Keratinocyte (primary cell): ENCODE data around the gene TUT1. TPM values are rescaled to one million over a fixed set of nuclear protein-coding genes. Genes with fewer than 3 reads are reported as not detected.

Experiments used
- DNase-seq: peaks from one replicate; pipeline ENCODE4 v3.0.0-alpha.2; 2011; ENCODE audit warnings: low read depth, missing footprints, low spot score
- FAIRE-seq: peaks from 2 replicates; lab custom pipeline; 2011; peaks lifted over from hg19 to GRCh38; lab: Jason Lieb, UNC
- H2AFZ ChIP-seq: 2 replicates; pipeline ENCODE4 v1.6.0; 2012; ENCODE audit warnings: low read length, control low read depth, inconsistent platforms; ENCODE audit not compliant: control insufficient read depth
- H3K27ac ChIP-seq: 2 replicates; pipeline ENCODE4 v1.5.1; 2011; ENCODE audit warnings: low read length; ENCODE audit not compliant: control insufficient read depth, insufficient read depth
- H3K27me3 ChIP-seq: 3 replicates; pipeline ENCODE4 v1.6.0; 2011; ENCODE audit warnings: low read length; ENCODE audit not compliant: control insufficient read depth, insufficient read depth; ENCODE audit errors: extremely low read depth
- H3K36me3 ChIP-seq, 2 experiments: 2 replicates in 1 of 2; 3 replicates in 1 of 2; pipeline ENCODE4 v1.5.1; 2011; ENCODE audit warnings: low read length in 2 of 2, mild to moderate bottlenecking in 1 of 2; ENCODE audit not compliant: control insufficient read depth in 2 of 2, insufficient read depth in 2 of 2; ENCODE audit errors: extremely low read depth in 1 of 2
- H3K4me1 ChIP-seq: 3 replicates; pipeline ENCODE4 v1.5.1; 2011; ENCODE audit warnings: low read length; ENCODE audit not compliant: control insufficient read depth, insufficient read depth; ENCODE audit errors: extremely low read depth
- H3K4me2 ChIP-seq: 3 replicates; pipeline ENCODE4 v1.6.0; 2011; ENCODE audit warnings: low read depth, low read length; ENCODE audit not compliant: control insufficient read depth, insufficient read depth; ENCODE audit errors: extremely low read depth
- H3K4me3 ChIP-seq, 3 experiments: fragments of 200-600 bp in 1 of 3; sonication (generic) in 1 of 3; 2 replicates in 2 of 3; 3 replicates in 1 of 3; pipeline ENCODE4 v1.5.1; 2011 to 2016; ENCODE audit warnings: low read length in 3 of 3, mild to moderate bottlenecking in 3 of 3, control low read depth in 2 of 3, inconsistent platforms in 1 of 3, low read depth in 1 of 3, mixed read lengths in 1 of 3, mixed run types in 1 of 3, moderate library complexity in 1 of 3; ENCODE audit not compliant: control insufficient read depth in 2 of 3, insufficient read depth in 2 of 3; ENCODE audit errors: extremely low read depth in 1 of 3
- H3K79me2 ChIP-seq: 2 replicates; pipeline ENCODE4 v1.6.0; 2012; ENCODE audit warnings: low read length; ENCODE audit not compliant: control insufficient read depth, insufficient read depth
- H3K9ac ChIP-seq: 3 replicates; pipeline ENCODE4 v1.6.0; 2011; ENCODE audit warnings: low read length; ENCODE audit not compliant: control insufficient read depth, insufficient read depth; ENCODE audit errors: extremely low read depth
- H3K9me1 ChIP-seq: 3 replicates; pipeline ENCODE4 v1.6.0; 2011; ENCODE audit warnings: low read length; ENCODE audit not compliant: control insufficient read depth, insufficient read depth; ENCODE audit errors: extremely low read depth
- H3K9me3 ChIP-seq: 2 replicates; pipeline ENCODE4 v1.5.1; 2012; ENCODE audit warnings: low read depth, low read length; ENCODE audit not compliant: control insufficient read depth
- H4K20me1 ChIP-seq: 3 replicates; pipeline ENCODE4 v1.6.0; 2011; ENCODE audit warnings: low read length; ENCODE audit not compliant: control insufficient read depth, insufficient read depth; ENCODE audit errors: extremely low read depth
- EZH2 ChIP-seq: IDR thresholded peaks from one replicate; pipeline ENCODE4 v1.6.1; 2012; ENCODE audit warnings: inconsistent platforms, mild to moderate bottlenecking, low read length, moderate library complexity
- dilution Hi-C: fragments of 300-500 bp; cut with MboI; formaldehyde crosslinking; loops from one replicate; pipeline ENCODE4 v1.7.0; 2020; ENCODE audit warnings: low sequenced_read_pairs; ENCODE audit not compliant: extremely low pct_ligation_motif_present
- polyA plus RNA-seq, 5 experiments: library from polyadenylated mRNA; depleted of rRNA in 3 of 5; stranded (reverse) in 3 of 5; stranded (forward) in 1 of 5; unstranded in 1 of 5; fragments of >200 nt; gene quantifications; 1 replicate in 1 of 5; 2 replicates in 3 of 5; 3 replicates in 1 of 5; pipeline versions ENCODE4 v1.2.1 to v1.2.3, GENCODE V29; 2011 to 2012; ENCODE audit warnings: missing spikeins in 2 of 5, low read depth in 1 of 5, low replicate concordance in 1 of 5
- TF ChIP-seq, protein P1 (sequence below), 3 experiments: IDR thresholded peaks in 1 of 3; conservative IDR thresholded peaks in 1 of 3; optimal IDR thresholded peaks in 1 of 3; 2 replicates in 2 of 3; 3 replicates in 1 of 3; pipeline versions ENCODE3 to v1.5.1; 2011; ENCODE audit warnings: low read length in 3 of 3, mild to moderate bottlenecking in 3 of 3, moderate library complexity in 2 of 3, control low read depth in 1 of 3, inconsistent platforms in 1 of 3; ENCODE audit not compliant: insufficient read depth in 2 of 3; ENCODE audit errors: extremely low read depth in 1 of 3

The TUT1 gene
- polyA plus RNA-seq, 1 donor (not counting 4 experiments of a cell fraction or from before 2014, with no cell fraction given): 10.5 TPM

DNA sequence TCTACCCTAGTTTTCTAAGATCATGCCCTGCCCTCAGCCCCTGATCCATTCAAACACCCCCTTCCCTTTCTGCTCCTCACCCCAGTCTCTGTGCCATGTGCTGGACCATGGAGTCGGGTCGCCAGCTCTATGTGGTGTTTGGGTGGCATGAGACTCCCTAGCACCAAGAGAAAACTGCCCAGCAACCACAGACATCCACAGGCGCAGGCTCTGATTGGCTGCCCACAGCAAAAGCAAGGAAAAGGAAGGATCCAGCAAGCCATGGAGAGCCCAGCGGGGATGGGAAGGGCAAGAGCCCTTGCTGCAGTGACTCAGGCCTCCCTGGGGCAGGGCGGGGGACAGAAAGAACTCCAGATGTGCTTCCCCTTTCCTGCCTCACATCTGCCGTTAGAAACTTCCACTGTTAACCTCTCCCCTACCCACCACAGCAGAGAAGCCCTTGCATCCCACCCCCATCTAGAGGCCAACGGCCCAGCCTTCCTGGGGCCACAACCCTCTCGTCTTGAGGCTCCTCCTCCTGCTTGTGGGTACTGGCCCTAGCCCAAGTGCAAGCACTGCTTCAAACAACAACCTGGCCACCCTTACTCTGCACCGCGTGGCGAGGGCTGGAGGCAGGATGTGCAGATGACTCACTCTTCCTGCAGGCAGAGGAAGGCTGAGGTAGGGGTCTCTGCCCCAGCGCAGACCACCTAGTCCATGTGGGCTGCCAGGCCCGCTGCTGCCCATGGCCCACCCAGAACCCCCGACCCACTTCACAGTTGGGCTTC, 35.0 kb downstream of the TUT1 start:
- peaks cover 6% of the 10 kb centered on the region for H3K79me2 ChIP-seq
- peaks cover 9 to 22% of the 10 kb centered on the region in 2 experiments for H3K36me3 ChIP-seq
- H3K27me3 ChIP-seq: no peaks in the 10 kb centered on the region
- peak overlapping the region; percentile 75 for H3K4me2 ChIP-seq
- H4K20me1 ChIP-seq: peaks cover 7% of the 10 kb centered on the region
- dilution Hi-C loops: no loop called here
- H3K9me1 ChIP-seq: peaks cover 2% of the 10 kb centered on the region
- TF ChIP-seq EZH2: no peak
- TF ChIP-seq, protein P1, sequence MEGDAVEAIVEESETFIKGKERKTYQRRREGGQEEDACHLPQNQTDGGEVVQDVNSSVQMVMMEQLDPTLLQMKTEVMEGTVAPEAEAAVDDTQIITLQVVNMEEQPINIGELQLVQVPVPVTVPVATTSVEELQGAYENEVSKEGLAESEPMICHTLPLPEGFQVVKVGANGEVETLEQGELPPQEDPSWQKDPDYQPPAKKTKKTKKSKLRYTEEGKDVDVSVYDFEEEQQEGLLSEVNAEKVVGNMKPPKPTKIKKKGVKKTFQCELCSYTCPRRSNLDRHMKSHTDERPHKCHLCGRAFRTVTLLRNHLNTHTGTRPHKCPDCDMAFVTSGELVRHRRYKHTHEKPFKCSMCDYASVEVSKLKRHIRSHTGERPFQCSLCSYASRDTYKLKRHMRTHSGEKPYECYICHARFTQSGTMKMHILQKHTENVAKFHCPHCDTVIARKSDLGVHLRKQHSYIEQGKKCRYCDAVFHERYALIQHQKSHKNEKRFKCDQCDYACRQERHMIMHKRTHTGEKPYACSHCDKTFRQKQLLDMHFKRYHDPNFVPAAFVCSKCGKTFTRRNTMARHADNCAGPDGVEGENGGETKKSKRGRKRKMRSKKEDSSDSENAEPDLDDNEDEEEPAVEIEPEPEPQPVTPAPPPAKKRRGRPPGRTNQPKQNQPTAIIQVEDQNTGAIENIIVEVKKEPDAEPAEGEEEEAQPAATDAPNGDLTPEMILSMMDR (optimal IDR thresholded peaks at IDR 0.05 in 1 of 3, IDR thresholded peaks at IDR 0.05 in 1 of 3, conservative IDR thresholded peaks at IDR 0.05 in 1 of 3; ENCODE audit: extremely low read depth in 1 of 3, insufficient read depth in 2 of 3, low read length in 3 of 3): no peak
- peak overlapping the region; percentile 17 to 43 (median 40) for H3K4me3 ChIP-seq
- peak overlapping the region; percentile 91 for H3K27ac ChIP-seq
- DNase-seq (peak; percentile 92), FAIRE-seq (peak; percentile 76)
- peaks cover 93% of the 10 kb centered on the region for H3K4me1 ChIP-seq
- no peak overlapping the region for H2AFZ ChIP-seq
- no peaks in the 10 kb centered on the region for H3K9me3 ChIP-seq
- H3K9ac ChIP-seq: peak overlapping the region; percentile 43

DNA sequence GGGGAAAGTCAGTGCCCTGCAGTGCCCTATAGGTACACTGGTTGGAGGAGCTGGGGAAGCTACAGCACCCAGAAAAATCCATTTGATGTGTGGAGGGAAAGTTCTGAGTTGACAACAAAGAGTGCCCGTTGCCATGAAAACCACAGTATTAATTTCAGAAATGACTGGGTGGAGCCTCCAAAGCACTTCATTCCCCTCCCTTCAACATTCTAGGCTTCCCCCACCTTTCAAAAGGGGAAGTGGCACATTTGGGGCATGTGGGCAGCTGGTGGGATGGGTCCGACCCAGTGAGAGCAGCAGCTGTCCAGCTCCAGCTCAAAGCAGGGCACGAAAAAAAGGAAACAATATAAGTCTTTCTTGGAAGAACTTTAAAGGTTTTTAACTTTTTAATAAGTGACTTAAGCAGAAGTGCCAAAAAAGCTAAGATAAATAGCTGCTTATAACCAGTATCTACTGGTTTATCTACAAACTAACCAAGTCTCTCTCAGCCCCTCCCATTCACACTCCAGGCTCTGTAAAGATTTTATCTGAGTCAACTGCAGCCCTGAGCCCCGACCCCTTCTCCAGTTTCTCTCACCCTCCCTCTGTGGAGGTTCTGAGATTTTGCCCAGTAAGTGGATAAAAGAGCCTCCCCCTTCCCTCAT, 35.7 kb downstream of the TUT1 start:
- FAIRE-seq (no peak), DNase-seq (no peak)
- no peaks in the 10 kb centered on the region for H3K9me3 ChIP-seq
- peak overlapping the region; percentile 43 for H3K9ac ChIP-seq
- H4K20me1 ChIP-seq: peaks cover 7% of the 10 kb centered on the region
- dilution Hi-C loops: no loop called here
- TF ChIP-seq, protein P1 (optimal IDR thresholded peaks at IDR 0.05 in 1 of 3, IDR thresholded peaks at IDR 0.05 in 1 of 3, conservative IDR thresholded peaks at IDR 0.05 in 1 of 3; ENCODE audit: extremely low read depth in 1 of 3, insufficient read depth in 2 of 3, low read length in 3 of 3): no peak
- no peak for TF ChIP-seq EZH2
- H3K27me3 ChIP-seq: no peaks in the 10 kb centered on the region
- H3K36me3 ChIP-seq: peaks cover 9 to 22% of the 10 kb centered on the region in 2 experiments
- peaks cover 6% of the 10 kb centered on the region for H3K79me2 ChIP-seq
- H3K9me1 ChIP-seq: peaks cover 2% of the 10 kb centered on the region
- no peak overlapping the region for H2AFZ ChIP-seq
- H3K4me3 ChIP-seq: peak overlapping the region in 2 of 3 experiments; percentile 3 to 17
- peak overlapping the region; percentile 91 for H3K27ac ChIP-seq
- peak overlapping the region; percentile 75 for H3K4me2 ChIP-seq
- peaks cover 87% of the 10 kb centered on the region for H3K4me1 ChIP-seq
